Astrocyte (in vitro differentiated cells and primary cell): ENCODE measurements around the gene CREB3. TPM values are rescaled to one million over a fixed set of nuclear protein-coding genes. Genes with fewer than 3 reads are reported as not detected.

Experiments
- DNase-seq: peaks from one replicate; pipeline ENCODE4 v3.0.0-alpha.2; 2010; ENCODE audit warnings: low read depth
- FAIRE-seq: peaks from 2 replicates; lab custom pipeline; 2011; peaks lifted over from hg19 to GRCh38; lab: Jason Lieb, UNC
- H2AFZ ChIP-seq: 2 replicates; pipeline ENCODE4 v1.6.0; 2012; ENCODE audit warnings: low read depth, low read length, inconsistent platforms
- H3K27ac ChIP-seq: 2 replicates; pipeline ENCODE4 v1.5.1; 2011; ENCODE audit warnings: low read depth, low read length, inconsistent platforms
- H3K27me3 ChIP-seq: 2 replicates; pipeline ENCODE4 v1.6.0; 2011; ENCODE audit warnings: low read length, inconsistent platforms; ENCODE audit not compliant: insufficient read depth
- H3K36me3 ChIP-seq: 2 replicates; pipeline ENCODE4 v1.5.1; 2011; ENCODE audit warnings: low read length, inconsistent platforms; ENCODE audit not compliant: insufficient read depth
- H3K4me1 ChIP-seq: 2 replicates; pipeline ENCODE4 v1.5.1; 2011; ENCODE audit warnings: low read length, inconsistent platforms; ENCODE audit not compliant: insufficient read depth
- H3K4me2 ChIP-seq: 2 replicates; pipeline ENCODE4 v1.6.0; 2012; ENCODE audit warnings: low read length, inconsistent platforms
- H3K4me3 ChIP-seq: 2 replicates; pipeline ENCODE4 v1.5.1; 2011; ENCODE audit warnings: low read depth, mild to moderate bottlenecking, low read length, inconsistent platforms; ENCODE audit not compliant: insufficient read depth
- H3K79me2 ChIP-seq: 2 replicates; pipeline ENCODE4 v1.6.0; 2012; ENCODE audit warnings: mild to moderate bottlenecking, low read length, inconsistent platforms; ENCODE audit not compliant: insufficient read depth
- H3K9ac ChIP-seq: 2 replicates; pipeline ENCODE4 v1.6.0; 2012; ENCODE audit warnings: mild to moderate bottlenecking, low read length, inconsistent platforms
- H3K9me3 ChIP-seq: 2 replicates; pipeline ENCODE4 v1.5.1; 2012; ENCODE audit warnings: low read depth, mild to moderate bottlenecking, low read length, inconsistent platforms; ENCODE audit not compliant: insufficient read depth
- H4K20me1 ChIP-seq: 2 replicates; pipeline ENCODE4 v1.6.0; 2012; ENCODE audit warnings: low read length, inconsistent platforms; ENCODE audit not compliant: insufficient read depth
- H3K27ac Mint-ChIP-seq: one replicate; pipeline ENCODE4 v1.8.0; 2021; ENCODE audit warnings: mild to moderate bottlenecking, mixed read lengths; ENCODE audit not compliant: unreplicated experiment
- H3K27me3 Mint-ChIP-seq: one replicate; pipeline ENCODE4 v1.8.0; 2021; ENCODE audit warnings: low read depth, mixed read lengths; ENCODE audit not compliant: unreplicated experiment
- H3K36me3 Mint-ChIP-seq: one replicate; pipeline ENCODE4 v1.8.0; 2021; ENCODE audit warnings: low read depth, mixed read lengths; ENCODE audit not compliant: unreplicated experiment
- H3K4me1 Mint-ChIP-seq: one replicate; pipeline ENCODE4 v1.8.0; 2021; ENCODE audit warnings: low read depth, mixed read lengths; ENCODE audit not compliant: unreplicated experiment
- H3K4me3 Mint-ChIP-seq: one replicate; pipeline ENCODE4 v1.8.0; 2021; ENCODE audit warnings: mild to moderate bottlenecking, moderate library complexity, mixed read lengths; ENCODE audit not compliant: unreplicated experiment
- H3K9me3 Mint-ChIP-seq: one replicate; pipeline ENCODE4 v1.8.0; 2021; ENCODE audit warnings: mild to moderate bottlenecking, mixed read lengths; ENCODE audit not compliant: unreplicated experiment
- microRNA-seq: library from miRNA; unstranded; fragments of <30 nt; microRNA quantifications from one replicate; pipeline ENCODE4 v1.2.0, GENCODE V29; 2020
- total RNA-seq: library from RNA; stranded (reverse); gene quantifications from 2 replicates; pipeline ENCODE4 v1.2.1, GENCODE V29; 2021
- TF ChIP-seq, protein P1 (sequence below): IDR thresholded peaks from 2 replicates; pipeline ENCODE4 v1.5.1; 2011; ENCODE audit warnings: low read depth, mild to moderate bottlenecking, inconsistent platforms, low read length, moderate library complexity; ENCODE audit not compliant: insufficient read depth

Gene CREB3
- total RNA-seq, 1 donor from 2014 or later, result 84.1 TPM

DNA sequence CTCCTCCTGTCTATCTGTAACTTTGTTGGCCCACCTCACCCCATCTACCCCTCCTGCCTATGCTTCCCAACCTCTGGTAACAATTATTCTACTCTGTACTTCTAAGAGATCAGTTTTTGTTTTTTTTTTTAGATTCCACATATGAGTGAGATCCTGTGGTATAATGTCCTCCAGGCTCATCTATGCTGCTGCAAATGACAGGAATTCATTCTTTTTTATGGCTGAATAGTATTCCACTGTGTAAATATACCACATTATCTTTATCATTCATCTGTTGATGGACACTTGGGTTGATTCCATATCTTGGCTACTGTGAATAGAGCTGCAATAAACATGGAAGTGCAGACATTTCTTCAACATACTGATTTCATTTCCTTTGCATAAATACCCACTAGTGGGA is 51.0 kb downstream of the CREB3 start:
- Histone ChIP-seq H3K4me2 (no peak overlapping the region), H4K20me1 (no peaks in the 10 kb centered on the region), H3K9ac (no peak overlapping the region), H3K27me3 (peaks cover 21% of the 10 kb centered on the region), H3K9me3 (no peaks in the 10 kb centered on the region), H3K27ac (no peak overlapping the region), H3K4me3 (no peak overlapping the region), H3K36me3 (no peaks in the 10 kb centered on the region), H3K4me1 (no peaks in the 10 kb centered on the region), H3K79me2 (no peaks in the 10 kb centered on the region), H2AFZ (no peak overlapping the region)
- Mint-ChIP-seq H3K4me3 (no peak overlapping the region), H3K9me3 (no peaks in the 10 kb centered on the region), H3K36me3 (peaks cover 8% of the 10 kb centered on the region), H3K27me3 (no peaks in the 10 kb centered on the region), H3K27ac (no peak overlapping the region), H3K4me1 (no peaks in the 10 kb centered on the region)
- FAIRE-seq (no peak), DNase-seq (no peak)
- TF ChIP-seq, protein P1, sequence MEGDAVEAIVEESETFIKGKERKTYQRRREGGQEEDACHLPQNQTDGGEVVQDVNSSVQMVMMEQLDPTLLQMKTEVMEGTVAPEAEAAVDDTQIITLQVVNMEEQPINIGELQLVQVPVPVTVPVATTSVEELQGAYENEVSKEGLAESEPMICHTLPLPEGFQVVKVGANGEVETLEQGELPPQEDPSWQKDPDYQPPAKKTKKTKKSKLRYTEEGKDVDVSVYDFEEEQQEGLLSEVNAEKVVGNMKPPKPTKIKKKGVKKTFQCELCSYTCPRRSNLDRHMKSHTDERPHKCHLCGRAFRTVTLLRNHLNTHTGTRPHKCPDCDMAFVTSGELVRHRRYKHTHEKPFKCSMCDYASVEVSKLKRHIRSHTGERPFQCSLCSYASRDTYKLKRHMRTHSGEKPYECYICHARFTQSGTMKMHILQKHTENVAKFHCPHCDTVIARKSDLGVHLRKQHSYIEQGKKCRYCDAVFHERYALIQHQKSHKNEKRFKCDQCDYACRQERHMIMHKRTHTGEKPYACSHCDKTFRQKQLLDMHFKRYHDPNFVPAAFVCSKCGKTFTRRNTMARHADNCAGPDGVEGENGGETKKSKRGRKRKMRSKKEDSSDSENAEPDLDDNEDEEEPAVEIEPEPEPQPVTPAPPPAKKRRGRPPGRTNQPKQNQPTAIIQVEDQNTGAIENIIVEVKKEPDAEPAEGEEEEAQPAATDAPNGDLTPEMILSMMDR, result no peak

Small RNA genes within 50 kb of the gene (microRNA-seq; reads per million reads assigned to microRNA genes)
- gene MIR6852 (3.3 reads per million, percentile 9 among the genes with 10 or more reads in this experiment), gene MIR6853 (not detected)

Other genes starting within 250 kb of the CREB3 start
- gene RUSC2, start 242.6 kb upstream of the CREB3 start, total RNA-seq, result 63.8 and 67.4 TPM in 2 replicates
- 30.9 and 33.7 TPM in 2 replicates for gene TESK1, start 127.4 kb upstream of the CREB3 start, total RNA-seq
- 1.8 and 2.4 TPM in 2 replicates for gene CD72, start 114.3 kb upstream of the CREB3 start, total RNA-seq
- gene SIT1, start 81.7 kb upstream of the CREB3 start, total RNA-seq, result not detected in 2 replicates
- 13,402 and 14,410 TPM in 2 replicates for gene RMRP, start 74.6 kb upstream of the CREB3 start, total RNA-seq
- gene CCDC107, start 74.4 kb upstream of the CREB3 start, total RNA-seq, result 15.5 and 18.8 TPM in 2 replicates
- 0.53 and 1.0 TPM in 2 replicates for gene ARHGEF39, start 67.5 kb upstream of the CREB3 start, total RNA-seq
- not detected in 2 replicates for gene CA9, start 58.7 kb upstream of the CREB3 start, total RNA-seq
- 1,947 and 2,001 TPM in 2 replicates for gene TPM2, start 42.7 kb upstream of the CREB3 start, total RNA-seq
- gene TLN1, start 471 bp upstream of the CREB3 start, total RNA-seq, result 518 and 525 TPM in 2 replicates
- 38.3 and 42.5 TPM in 2 replicates for gene GBA2, start 16.6 kb downstream of the CREB3 start, total RNA-seq
- gene RGP1, start 16.6 kb downstream of the CREB3 start, total RNA-seq, result 27.2 and 30.0 TPM in 2 replicates
- not detected in 2 replicates for gene MSMP, start 21.6 kb downstream of the CREB3 start, total RNA-seq
- 24.6 and 26.1 TPM in 2 replicates for gene NPR2, start 58.9 kb downstream of the CREB3 start, total RNA-seq
- gene SPAG8, start 79.6 kb downstream of the CREB3 start, total RNA-seq, result 0.46 and 0.52 TPM in 2 replicates
- gene HINT2, start 82.4 kb downstream of the CREB3 start, total RNA-seq, result 22.8 and 23.7 TPM in 2 replicates
- not detected in 2 replicates for gene FAM221B, start 96.1 kb downstream of the CREB3 start, total RNA-seq
- gene TMEM8B, start 96.6 kb downstream of the CREB3 start, total RNA-seq, result 8.6 and 8.9 TPM in 2 replicates
- gene OR13J1, start 137.7 kb downstream of the CREB3 start, total RNA-seq, result not detected in 2 replicates
- 0.39 and 0.62 TPM in 2 replicates for gene HRCT1, start 173.5 kb downstream of the CREB3 start, total RNA-seq
- 0.17 and 0.18 TPM in 2 replicates for gene SPAAR, start 176.8 kb downstream of the CREB3 start, total RNA-seq
- gene OR2S2, start 225.5 kb downstream of the CREB3 start, total RNA-seq, result not detected in 2 replicates